Measurements from ENCODE around the gene PTPA.
"Not testable (repeated sequence)": the region's sequence is repeated elsewhere in the genome, so short reads cannot be mapped to it uniquely, and the experiment has no call there.

The PTPA gene

GRCh38 chr9:129177791-129178567 is 66.8 kb downstream of the PTPA start, which contains the start of gene IER5L:
IER5L (minus strand) TSS chr9:129178261; CDS start chr9:129178052, 209 bp downstream.
- DNase-seq (ENCODE audit: low spot score), result peak; percentile 100

GRCh38 chr9:129178568-129179382 is 67.6 kb downstream of the PTPA start:
- no peak for DNase-seq (ENCODE audit: low spot score)

- no peak for DNase-seq (ENCODE audit: low spot score)
Observed at GRCh38 chr9:129181246-129181645, 70.0 kb downstream of the PTPA start.

DNA sequence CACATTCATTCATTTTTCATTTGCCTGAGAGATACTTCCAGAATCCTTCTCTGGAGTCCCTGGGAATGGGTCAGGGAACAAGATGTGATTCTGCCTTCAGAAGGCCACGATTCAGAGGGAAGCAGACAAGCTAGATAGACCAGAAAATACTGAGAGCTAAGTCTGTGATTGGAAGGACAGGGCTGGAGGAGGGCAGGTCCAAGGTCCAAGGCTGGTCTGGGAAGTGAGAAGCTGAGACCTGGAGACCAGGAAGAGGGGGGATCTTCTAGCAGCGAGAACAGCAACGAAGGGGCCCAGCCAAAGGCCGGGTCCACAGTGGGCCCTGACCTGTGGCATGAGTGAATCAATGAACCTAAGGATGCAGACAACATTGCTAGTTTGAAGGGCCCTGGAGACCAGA is 70.9 kb downstream of the PTPA start:
- DNase-seq (ENCODE audit: low spot score), result no peak

DNA sequence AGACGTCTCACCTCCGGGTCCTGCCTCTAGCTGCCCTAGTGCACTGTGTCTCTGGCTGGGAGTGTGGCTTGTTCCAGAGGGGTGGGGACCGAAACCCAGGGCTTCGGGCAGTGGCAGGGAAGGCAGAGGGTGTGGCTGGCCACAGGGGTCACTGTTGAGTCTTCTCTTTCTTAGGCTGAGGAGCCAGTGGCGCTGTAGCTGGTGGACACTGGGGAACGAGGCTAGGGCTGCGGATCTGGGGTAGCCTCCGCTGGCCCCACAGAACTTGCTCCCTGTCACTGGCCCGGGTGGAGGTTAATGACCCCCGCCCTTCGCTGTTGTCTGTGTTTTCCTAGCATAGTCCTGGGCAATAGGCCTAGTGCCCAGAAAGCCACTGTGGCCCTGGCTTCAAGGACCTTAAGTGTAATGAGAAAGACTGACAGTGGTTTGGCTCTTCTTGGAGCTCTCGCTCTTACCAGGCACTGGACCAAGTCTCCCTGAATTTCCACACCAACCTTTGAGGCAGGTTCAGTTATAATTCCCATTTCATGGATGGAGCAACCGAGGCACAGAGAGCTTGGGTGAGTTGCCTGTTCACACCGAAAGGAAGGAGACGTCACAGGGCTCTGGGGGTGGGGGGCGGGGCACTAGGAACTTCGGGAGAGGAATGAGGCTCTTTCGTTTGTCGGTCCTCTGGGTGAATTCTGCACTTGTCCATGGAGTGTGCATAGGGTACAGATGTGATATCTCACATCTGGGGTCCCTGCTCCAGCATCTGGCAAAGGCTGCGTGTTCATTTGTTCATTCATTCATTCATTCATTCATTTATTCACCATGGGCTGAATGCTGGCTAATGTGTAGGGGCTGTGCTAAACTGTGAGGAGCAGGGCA is 71.6 kb downstream of the PTPA start:
- DNase-seq (ENCODE audit: low spot score), result no peak

GRCh38 chr9:129183495-129184218 is 72.4 kb downstream of the PTPA start:
- no peak for DNase-seq (ENCODE audit: low spot score)

DNA sequence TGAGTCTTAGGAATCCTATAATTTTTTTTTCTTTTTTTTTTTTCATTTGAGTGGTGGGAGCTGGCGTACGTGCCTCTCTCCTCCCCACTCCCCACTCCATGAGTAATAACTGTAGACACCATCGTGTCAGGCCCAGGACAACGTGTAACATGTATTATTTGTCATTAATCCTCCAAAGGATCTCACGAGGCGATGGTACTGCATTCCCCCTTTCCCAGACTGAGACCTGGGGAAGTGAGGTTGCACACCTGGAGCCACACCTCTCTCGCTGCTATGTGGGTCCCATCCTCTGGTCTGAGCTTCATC is 73.0 kb downstream of the PTPA start:
- DNase-seq (ENCODE audit: low spot score), result no peak

DNA sequence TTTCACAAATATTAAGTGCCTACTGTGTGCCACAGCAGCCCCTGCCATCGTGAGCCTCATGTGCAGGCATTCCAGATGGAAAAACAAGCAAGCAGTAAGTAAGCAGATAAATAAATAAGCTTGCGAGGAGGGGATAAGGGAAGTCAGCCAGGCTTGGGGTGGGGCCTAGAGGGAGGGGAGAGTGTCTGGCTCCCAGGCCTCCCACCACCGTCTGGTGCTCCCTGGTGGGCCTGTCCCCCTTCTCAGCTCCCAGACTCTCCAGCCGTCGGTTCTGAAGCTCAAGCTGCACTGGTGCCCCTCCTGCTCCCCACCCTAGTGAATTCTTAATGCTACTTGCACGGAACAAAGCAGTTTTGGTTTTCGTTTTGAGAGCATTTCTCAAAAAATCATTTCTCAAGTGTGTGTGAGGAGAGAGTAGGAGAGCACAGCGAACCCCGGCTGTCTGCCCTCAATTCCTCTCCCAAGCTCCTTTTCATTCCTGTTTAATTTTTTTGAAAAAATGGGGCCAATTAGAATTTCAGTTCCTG is 73.4 kb downstream of the PTPA start:
- no peak for DNase-seq (ENCODE audit: low spot score)

DNA sequence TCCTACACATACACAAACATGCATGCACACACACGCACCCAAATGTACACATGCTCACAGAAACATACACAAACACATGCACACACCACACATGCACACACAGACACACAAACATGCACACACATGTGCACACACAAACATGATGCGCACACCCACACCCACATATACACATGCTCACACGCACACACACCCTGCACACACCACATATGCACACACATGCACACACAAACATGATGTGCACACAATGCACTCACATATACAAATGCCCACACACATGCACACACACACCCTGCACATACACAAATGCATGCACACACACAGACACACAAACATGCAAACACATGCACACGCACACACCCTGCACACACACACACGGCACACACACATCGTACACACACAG is 74.2 kb downstream of the PTPA start:
- no peak for DNase-seq (ENCODE audit: low spot score)

GRCh38 chr9:129185991-129186390 is 74.8 kb downstream of the PTPA start:
- DNase-seq (ENCODE audit: low spot score), result no peak

- DNase-seq (ENCODE audit: low spot score), result no peak
Observed at GRCh38 chr9:129187042-129187441, 75.8 kb downstream of the PTPA start.

DNA sequence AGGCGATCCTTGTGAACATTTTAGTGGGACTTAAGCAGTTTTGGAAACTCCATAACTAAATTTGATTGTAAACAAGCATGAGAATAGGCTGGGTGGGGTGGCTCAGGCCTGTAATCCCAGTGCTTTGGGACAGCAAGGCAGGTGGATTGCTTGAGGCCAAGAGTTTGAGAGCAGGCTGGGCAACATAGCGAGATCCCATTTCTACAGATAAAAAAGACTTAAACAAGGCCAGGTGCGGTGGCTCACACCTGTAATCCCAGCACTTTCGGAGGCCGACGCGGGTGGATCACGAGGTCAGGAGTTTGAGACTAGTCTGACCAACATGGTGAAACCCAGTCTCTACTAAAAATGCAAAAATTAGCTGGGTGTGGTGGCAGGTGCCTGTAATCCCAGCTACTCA is 78.8 kb downstream of the PTPA start:
- DNase-seq (ENCODE audit: low spot score), result not testable (repeated sequence)

DNA sequence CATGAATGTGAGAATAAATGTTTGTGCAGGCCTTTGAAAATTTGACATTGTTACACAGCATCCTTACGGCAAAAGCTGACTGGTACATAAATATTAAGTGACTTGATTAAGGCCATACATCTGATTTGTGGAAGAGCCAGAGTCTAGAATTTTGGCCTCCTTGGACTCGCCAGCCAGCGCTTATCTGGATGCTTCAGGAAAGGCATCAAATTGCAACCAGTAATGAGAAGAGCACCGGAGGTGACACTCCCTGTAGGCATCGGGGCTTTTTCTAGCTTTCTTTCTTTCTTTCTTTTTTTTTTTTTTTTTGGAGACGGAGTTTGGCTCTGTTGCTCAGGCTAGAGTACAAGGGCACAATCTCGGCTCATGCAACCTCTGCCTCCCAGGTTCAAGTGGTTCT is 80.0 kb downstream of the PTPA start:
- no peak for DNase-seq (ENCODE audit: low spot score)

DNA sequence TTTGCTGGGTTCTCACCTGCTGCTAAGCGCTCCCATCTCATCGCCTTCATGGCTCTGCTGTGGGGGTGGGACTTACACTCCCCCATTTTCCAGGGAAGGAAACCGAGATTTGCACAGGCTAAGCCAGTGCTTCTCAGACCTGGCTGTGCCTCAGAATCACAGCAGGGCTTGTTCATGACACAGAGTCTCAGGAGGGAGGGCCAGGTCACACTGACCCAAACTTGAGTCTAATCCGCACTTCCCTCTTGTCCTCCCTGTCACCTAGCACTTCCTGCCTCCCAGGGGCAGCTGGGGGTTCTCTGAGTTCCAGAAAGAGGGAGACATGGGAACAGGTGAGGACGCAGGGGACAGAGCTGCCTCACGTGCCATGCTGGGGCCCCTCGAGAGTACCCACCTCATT is 82.4 kb downstream of the PTPA start:
- DNase-seq (ENCODE audit: low spot score), result no peak

DNA sequence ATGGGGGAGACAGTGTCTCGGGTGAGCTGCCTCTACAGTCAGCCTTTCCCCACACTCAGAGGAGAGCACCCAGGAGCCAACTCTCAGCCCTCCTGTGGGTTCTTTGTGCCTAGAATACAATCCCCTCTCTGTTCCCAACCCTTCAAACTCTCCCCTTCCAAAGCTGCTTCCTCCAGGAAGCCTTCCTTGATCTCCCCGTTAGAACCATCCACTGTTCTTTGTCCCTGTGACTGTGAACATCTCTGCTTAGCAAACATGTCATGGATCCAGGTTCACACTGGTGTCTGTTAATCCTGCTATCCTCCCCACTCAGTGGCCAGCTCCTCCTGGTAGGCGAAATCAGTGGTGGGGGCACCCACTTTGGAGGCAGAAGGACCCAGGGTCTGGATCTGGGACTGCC is 83.0 kb downstream of the PTPA start:
- no peak for DNase-seq (ENCODE audit: low spot score)

- DNase-seq (ENCODE audit: low spot score), result no peak
Observed at GRCh38 chr9:129195606-129196005, 84.4 kb downstream of the PTPA start.

GRCh38 chr9:129197045-129197444 is 85.8 kb downstream of the PTPA start:
- not testable (repeated sequence) for DNase-seq (ENCODE audit: low spot score)

DNA sequence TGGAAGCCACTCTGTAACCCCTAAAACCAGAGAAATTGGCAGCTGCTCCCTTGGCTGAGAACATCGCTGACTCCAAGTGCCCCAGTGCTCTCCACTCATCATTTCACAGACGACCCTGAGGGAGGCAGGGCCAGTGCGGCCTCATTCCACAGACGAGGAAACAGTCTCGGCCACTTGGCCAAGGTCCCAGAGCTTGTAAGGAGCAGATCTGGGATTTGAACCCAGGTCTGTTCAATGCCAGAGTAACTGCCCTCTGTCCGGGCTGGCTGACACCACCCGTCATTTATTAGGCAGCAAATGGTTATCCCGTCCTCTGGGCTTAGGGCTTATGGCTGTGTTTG is 86.7 kb downstream of the PTPA start:
- DNase-seq (ENCODE audit: low spot score), result no peak
